ENCODE data around the gene FOXO3.

The FOXO3 gene

DNA sequence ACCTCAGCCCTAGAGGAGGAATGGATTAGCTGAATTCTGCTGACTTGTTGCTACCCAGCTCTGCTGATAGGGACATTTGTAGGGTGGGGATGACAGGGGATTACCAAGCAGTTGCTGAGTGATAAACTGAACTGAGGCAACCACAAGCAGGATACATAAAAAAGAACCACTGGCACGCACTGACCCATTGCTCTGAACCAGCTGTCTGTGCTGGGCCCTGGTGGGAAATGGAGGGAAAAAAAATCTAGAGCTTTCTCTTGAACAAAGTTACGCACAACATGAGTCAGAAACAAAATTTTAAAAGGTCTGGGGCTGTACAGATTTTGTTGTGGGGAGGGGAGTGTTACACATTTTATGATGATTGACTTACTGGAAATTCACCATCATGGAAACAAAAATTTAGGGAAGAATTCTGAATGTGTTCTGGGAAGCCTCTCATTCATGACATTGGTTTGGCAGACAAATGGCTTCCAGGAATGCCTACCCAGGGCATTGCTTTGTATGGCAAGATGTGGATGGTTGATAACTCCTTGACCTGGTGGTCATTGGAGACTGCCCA, 37.7 kb downstream of the FOXO3 start:
- peak; percentile 87 for DNase-seq

DNA sequence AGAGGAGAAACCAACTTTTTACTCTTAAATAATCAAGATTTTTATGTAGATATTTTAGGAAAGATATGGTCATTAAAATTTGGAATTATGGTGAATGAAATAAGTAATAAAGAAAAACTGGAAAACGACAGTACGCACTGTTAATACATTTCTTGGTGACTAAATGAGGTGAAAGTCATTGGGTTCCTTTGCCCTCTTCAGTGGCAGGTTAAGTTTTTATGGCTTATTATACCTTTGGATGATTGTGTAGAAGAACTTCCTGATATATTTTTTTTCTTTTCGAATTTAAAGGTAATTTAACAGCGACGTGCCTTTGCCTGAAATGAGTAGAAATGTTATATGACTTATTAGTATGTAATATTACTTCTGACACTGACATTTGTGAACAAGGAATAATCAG, 43.4 kb downstream of the FOXO3 start:
- no peak for DNase-seq

DNA sequence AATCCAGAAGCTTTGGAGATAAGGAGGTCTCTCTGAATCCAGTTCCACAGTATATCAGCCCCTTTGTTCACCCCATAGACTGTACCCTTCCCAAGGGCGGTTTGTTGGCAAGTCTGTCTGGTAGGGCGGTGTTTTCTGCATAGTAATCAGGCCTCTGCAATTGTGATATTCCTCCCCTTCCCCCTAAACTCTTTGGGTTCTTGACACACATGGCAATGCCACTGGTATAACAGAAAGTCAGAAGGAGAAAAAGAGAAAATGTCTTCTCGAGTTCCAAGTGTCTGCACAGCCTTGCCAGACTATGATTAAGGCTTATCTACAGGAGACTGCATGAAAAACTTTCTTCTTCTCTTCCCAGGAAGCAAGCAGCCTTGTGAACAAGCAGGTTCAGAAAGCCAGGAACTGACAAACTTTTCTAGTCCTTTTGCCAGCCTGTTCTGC, 45.6 kb downstream of the FOXO3 start:
- DNase-seq = no peak

DNA sequence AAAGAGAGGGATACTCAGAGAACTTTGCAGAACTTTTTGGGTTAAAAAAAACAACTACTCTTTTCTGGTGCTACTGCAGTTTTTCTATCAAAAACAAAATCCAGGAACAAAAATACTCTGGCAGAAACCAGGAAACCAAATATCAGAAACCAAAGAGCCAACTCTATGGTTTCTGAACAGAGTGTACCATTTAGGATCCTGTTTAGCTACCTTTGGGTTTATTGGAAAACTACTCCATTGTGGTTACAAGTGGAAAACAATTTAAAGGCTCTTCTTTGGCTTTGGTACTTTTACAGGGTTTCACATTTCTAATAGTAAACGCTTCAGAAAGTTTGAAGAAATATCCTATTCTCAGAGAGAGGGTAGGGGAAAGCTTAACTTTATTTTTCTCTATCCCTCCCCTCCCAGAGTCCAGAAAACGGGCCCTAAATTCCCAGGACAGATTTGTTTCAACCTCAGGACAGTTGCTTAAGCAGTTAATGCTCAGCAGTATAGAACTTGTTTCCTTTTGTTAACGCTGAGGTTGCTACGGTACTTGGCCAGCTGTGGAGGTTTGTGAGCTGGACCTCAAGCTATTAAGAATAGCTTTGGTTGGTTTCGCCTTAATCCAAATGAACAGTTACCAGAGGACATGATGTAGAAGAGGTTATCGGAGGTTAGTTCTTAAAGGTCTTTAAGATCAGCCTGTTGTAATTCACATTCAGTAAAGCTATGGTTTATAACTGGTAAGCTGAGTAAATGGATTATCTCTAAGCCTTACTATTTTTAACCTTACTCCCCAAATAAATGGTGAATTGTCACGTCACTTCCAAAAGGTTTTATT, 47.9 kb downstream of the FOXO3 start:
- DNase-seq = no peak

DNA sequence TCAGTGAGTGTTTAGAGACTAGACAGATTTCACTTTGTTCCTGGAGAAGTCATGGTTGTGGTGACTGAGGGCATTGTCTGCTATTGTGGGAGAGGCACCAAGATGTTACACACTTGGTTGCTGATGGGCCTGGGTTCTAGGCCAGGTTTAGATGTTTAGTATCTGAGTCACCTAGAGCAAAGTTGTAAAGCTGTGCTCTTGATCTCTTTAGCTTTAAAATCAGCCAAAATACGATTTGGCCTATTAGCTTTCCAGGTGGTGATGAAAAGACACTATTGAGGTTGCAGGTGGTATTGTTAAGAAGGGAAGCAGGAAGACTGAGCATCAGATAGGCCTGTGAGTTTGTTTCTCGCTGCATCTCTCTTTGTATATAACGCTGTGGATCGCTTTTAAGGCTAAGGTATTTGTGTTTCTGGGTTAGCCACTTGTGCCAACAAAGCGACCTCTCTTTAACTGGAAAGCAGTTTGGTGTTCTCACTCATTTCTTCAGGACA, 48.6 kb downstream of the FOXO3 start:
- DNase-seq = peak; percentile 59

DNA sequence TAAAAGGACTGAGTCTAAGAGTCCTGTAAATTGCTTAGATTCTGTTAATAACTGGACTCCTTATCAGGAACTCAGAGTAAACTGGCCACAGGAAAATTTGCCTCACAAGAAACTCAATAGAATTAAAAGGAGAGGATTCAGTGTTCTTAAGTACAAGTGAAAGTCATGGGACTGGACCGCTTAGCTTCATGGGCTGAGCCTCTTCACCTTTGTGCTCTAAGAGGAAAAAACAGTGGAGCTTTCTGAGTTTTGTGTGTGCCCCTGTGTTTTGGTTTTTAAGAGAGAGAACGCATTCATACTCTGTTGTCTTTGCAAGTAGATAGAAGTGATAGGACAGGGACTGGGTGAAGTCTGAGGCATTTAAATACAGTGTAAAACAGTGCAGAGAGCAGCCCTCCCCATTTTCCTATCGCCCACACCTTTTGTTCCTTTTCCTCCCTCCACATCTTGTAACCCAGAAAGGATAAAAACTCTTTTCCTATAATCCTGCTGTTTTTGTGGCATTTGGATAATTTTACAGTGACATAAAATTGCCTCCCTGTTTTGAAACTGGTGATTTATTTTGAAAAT, 49.6 kb downstream of the FOXO3 start:
- no peak for DNase-seq

DNA sequence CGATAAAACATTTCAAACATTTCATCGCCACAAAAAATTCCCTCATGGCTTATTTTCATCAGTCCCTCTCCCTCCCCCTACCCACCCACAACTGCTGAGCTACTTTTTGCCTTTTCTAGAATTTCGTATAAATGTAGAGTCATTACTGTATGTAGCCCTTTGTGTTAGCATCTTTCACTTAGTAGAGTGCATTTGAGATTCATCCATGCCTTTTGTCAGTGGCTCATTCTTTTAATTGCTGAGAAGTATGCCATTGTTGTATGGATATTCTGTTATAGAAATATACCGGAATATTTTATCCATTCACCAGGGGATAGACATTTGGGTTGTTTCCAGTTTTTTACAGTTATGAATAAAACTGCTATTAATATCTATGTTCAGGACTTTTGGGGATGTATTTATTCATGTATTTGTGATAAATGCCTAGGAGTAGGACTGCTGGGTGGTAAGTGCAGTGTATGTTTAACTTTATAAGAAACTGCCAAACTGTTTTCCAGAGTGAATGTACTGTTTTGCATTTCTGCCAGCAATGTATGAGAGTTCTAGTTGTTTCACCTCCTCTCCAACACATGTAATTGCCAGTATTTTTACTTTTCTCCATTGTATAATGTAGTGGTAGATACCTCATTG, 50.4 kb downstream of the FOXO3 start:
- DNase-seq = no peak

DNA sequence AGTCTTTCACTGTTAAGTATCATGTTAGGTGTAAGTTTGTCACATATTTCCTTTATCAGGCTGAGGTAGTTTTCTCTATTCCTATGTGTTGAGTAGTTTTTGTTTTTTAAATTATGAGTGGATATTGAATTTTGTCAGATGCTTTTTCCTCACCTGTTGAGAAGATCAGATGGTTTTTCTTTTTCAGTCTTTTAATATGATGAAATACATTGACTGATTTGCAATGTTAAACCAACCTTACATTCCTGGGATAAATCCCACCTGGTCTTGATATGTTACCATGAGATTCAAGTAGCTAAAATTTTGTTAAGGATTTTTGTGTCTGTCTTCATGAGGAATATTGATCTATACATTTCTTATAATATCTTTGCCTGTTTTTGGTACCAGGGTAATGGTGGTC, 52.1 kb downstream of the FOXO3 start:
- no peak for DNase-seq

DNA sequence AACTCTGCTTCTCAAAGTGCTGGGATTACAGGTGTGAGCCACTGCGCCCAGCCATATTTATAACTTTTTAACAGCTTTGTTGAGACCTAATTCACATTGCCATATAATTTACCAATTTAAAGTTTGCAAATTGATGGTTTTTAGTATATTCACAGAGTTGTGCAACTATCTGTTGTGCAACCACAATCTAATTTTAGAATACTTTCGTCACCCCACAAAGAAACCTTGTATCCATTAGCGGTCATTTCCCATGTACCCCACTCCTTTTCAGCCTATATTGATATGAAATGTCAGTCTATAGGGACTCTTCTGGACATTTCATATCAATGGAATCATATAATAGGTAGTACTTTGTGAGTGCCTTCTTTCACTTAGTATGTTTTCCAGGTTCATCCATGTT, 55.8 kb downstream of the FOXO3 start:
- no peak for DNase-seq

DNA sequence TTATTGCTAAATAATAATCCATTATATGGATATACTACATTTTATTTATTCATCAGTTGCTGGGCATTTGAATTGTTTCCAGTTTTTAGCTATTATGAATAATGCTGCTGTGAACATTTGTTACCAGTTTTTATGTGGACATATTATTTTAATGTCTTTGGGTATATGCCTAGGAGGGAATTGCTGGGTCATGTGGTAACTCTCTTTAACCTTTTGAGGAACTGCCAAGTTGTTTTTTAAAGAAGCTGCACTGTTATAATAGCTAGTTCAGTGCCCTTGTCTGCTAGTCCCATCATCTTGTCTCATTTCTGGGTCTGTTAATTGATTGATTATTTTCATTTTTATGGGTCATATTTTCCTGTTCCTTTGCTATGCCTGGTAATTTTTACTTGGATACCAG, 56.3 kb downstream of the FOXO3 start:
- no peak for DNase-seq

DNA sequence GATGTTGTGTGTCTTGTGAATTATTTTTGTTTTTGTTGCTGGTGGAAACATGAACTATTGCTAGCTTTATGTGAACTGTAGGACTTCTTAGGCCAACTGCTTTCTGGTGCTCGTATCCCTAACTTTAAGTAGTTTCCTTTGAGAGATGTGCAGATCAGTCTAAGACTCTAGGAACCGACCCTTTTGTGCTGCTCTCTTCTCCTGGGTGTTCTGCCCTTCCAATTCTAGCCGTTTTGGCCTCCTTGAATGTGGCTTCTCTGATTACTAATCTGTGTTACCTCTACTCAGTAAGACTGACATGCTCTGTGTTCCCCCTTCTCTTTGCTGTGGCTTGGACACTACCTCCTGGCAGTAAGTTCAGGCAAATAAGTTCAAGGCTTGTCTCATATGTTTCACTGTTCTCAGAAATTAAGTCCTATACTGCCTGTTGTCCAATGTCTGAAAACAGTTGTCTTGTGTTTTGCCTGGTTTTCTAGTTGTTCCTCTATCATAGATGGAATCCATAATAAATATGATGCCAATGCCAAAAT, 58.0 kb downstream of the FOXO3 start:
- no peak for DNase-seq

DNA sequence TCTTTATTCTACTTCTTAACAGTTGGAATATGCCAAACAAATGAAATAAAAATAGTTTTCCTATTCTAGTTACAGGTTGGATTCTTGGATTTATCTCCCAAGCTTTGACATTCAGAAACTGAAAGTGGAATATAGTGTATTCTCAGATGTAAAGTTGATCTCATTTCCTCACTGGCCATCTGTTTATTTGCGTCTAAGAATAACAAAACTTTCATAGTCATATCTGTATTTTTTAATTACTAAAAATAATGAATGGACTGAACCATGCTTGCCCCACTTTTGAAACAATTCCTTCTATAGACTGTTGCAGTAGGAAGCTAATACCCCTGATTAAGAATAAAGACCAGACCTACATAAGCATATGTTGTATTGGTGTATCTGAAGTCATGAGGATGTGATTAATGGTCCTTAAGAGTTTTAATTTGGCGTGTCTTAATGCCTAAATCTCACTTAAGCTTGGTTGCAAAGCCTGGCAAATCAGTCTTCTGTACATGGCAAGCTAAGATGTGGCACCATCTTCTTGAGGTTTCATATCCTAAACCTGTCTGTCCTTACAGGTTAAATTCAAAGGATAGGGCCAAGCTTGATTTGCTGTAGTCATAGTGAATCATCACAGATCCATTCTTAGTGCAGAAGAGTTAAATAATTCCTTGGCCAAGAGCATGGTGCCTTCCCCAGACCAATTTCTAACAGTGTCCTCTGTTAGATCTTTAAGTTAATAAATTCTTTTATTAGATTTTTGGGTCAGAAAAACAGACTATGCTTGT, 58.9 kb downstream of the FOXO3 start:
- DNase-seq = no peak

DNA sequence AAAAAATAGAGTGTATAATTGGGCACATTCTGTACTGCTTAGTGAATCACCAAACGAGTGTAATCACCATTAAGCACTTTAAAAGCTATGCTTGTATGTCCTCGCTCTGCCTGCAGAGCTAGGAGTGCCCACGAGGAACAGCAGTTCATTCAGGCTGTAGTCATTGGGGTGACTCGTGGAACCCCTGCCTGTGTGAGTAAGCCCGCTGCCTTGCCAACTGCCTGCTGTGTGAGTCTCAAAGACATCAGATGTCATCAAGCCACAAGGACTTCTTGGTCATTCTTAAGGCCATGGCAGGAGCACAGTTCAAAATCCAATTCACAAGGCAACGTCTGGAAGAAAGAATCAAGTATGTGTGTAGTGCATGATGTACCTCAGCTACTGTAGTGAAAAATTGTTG, 60.4 kb downstream of the FOXO3 start:
- peak; percentile 76 for DNase-seq

DNA sequence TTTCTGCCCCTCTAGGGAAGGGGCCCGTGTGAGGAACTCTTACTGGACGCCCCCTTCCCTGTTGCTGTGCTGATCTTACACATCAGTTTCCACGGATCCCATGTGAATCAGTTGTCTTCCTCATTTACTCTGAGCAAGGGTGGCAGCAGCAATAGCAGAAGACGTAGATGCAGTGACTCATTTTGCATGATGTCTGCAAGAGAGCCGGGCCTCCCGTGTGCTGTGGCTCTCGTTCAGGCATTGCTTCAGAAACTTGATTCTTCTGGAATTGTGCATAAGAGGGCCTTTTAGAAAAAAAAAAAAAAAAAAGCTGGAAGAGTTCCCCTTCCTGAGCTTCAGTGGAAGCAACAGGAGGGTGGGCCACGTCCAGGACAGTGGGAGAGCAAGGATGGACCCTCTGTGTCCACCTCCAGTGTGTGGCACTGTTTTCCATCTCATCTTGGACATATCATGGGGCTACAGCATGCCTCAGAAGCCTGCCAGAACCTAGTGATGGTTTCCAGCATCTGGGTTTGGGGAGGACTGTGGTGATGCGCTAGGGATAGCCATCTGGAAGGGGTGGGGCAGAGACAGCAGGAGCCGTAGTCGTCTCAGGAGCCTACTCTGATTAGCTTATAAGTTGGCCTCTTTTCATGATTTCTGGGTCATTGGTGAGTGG, 62.1 kb downstream of the FOXO3 start:
- peak; percentile 90 for DNase-seq

DNA sequence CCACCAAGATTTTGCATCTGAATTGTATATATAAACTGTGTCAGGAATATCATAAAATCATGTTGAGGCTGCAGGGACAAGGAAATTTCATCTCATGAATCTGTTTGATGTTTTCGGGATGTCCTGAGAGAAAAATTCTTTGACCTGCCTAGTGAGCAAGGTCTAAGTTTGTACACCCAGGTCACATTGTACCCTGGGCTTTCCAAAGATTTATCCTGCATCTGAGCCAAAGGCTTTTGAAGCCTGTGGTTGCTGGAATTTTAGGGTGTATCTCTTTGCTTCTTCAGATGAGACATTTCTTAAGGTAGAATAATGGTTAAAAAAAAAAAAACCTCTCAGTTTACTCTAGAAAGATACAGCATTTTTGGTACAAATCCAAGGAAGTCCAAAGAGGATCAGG, 63.3 kb downstream of the FOXO3 start:
- DNase-seq = no peak

DNA sequence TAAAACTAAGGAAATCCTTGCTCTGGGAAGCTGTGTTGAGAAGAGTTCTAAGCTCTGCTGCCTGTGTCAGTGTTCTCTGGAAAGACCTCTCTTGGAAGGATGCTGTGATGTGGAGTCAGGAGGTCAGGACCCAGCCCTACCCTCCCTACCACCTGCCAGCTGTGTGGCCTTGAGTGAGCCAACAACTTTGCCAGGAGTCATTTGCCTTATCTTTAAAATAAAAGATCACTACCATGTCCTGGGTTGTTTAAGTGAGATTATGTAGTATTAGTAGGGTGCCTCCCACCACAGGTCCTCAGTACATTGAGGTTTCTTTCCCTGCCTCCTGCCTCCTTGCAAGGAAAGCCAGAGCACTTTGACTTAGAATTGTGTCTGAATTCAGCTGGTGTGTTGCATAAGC, 64.9 kb downstream of the FOXO3 start:
- DNase-seq = no peak

DNA sequence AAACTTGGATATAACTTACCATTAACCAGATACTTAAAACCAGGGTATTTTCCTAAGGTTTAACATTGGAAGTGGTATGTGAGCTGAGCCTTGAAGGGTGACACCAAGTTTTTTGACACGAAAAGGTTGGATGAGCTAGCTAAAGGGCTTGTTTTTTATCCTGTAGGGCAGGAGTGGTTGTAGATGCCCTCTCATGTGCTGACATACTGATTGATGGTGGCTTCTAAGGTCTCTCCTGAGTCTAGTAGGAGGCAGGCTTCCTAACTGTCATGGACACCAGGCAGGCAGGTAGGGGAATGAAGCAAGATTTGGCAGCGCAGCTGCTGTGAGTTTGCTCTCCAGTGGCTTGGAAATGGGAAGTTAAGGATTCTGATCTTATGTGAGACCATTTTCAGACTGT, 66.1 kb downstream of the FOXO3 start:
- no peak for DNase-seq

DNA sequence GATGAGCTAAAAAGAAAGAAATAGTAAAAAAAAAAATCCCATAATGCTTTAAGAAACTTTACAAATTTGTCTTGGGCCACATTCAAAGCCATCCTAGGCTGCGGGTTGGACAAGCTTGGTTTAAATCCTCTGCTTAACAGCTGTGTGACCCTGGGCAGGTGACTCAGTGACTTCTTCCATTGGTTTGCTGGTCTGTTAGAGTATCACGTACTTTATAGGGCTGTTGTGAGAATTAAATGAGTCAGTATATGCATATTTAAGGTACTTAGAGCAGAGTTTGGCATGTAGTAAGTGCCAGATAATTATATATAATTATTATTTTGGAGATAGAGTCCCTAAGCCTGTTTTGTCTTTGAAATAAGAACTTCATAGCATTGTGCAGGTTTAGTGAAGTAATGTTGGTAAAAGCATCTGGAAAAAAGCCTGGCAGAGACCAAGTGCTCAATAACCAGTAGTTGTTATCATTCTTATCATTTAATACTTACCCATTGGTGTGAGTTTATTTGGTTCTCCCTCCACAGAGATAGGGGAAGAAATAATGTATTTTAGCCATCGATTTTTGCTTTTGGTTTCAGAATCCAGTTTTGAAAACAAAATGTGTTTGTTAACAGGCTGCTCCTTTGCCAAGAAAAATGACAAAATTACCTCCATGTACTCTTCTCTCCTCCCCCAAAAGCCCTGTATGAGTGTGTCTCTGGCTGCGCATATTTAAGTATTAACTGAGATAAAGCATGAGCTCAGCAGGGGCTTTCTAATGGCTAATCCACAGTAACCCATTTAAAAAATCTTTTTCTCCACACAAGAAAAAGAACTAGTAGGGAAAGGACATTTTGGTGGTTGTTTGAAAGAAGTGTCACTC, 67.2 kb downstream of the FOXO3 start:
- peak; percentile 54 for DNase-seq

DNA sequence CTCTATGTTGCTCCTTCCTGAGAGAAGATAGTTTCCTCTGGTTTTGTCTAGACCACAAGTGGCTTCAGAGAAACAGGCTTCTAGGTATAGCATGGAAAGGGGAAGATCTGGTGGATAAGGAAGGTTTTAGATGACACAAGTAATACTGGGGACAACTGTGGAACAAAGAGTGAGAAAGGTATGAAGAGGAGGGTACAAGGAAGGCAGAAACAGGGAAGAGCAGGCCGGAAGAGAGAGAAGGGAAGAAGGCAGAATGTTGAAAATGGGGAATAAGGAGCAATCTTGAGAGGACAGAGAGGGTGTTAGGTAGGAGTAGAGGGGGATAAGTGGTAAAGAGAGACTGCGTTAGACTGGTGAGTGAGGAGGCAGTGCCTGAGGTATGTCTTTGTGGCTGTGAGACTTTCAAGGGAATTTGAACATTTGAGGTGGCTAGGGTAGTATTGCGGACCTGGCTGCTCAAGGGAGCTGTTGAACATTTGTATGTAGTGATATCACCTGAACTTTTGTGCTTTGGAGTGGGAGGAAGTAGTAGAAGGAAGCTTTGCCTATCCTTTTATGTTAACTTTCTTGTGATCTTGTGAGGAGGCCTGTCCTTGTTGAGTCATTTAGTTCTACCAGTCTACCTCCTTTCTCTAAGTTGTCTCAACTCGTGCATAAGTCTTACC, 69.5 kb downstream of the FOXO3 start:
- DNase-seq = no peak

DNA sequence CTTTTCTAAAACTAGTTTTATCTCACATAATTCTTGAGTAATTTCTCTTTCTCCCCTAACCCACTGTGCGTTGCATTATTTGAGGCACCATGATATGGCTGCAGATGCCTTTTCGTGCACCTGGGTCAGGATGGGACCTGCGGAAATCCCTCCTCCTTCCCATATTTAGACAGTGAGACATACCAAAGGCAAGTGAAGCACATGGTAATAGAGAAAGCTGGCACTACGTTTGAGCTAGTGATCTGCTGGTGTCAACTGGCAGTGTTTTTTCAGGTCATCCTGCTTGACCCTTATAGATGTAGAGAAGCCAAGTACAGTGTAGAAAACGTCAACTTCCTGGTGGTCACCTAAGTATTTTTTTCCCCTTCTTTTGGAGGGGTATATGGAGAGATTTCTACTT, 71.7 kb downstream of the FOXO3 start:
- DNase-seq = no peak

DNA sequence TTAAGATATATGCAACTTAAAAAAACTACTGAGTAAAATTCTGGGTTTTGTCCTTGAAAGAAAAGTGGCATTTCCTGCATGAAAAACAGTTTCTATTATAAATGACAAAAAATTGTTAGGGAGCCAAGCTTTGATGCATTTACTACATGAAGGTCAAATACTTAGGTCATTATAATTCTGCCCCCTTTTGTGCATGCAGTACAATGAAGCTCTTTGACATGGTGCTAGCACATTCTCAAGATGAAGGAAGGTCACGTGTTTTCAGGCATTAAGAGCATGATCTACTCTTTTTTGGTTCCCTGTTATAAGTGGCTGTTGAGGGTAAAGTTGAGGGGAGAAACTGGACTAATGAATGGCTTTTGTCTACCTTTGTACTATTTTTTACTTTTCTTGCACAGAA, 72.7 kb downstream of the FOXO3 start:
- DNase-seq = no peak
